H1 (cell line): ENCODE results near the gene CCDC14. TPM values are rescaled to one million over a fixed set of nuclear protein-coding genes. Genes with fewer than 3 reads are reported as not detected.

Source experiments
- CTCF ChIA-PET: fragments of 300-600 bp; sonication (Branson Sonifier 250); formaldehyde crosslinking; loops from one replicate; lab custom pipeline; 2021; ENCODE audit not compliant: partially characterized antibody; lab: Charles Lee
- POLR2A ChIA-PET: fragments of 300-600 bp; sonication (Branson Sonifier 250); formaldehyde crosslinking; loops from one replicate; lab custom pipeline; 2021; ENCODE audit warnings: inconsistent platforms; ENCODE audit not compliant: partially characterized antibody; lab: Charles Lee
- DNase-seq, 2 experiments: peaks; one replicate each; pipeline versions ENCODE4 v3.0.0 to v3.0.0-alpha.2; 2010 to 2022; ENCODE audit warnings: low spot score in 2 of 2, low read depth in 1 of 2, mixed read lengths in 1 of 2
- FAIRE-seq: peaks from 2 replicates; lab custom pipeline; 2011; peaks lifted over from hg19 to GRCh38; lab: Jason Lieb, UNC
- H2AFZ ChIP-seq: 2 replicates; pipeline ENCODE4 v1.8.1; 2012; ENCODE audit warnings: low read length, inconsistent platforms
- H2AK5ac ChIP-seq: 2 replicates; pipeline ENCODE4 v1.6.1; 2013; ENCODE audit warnings: low read depth, low read length
- H2BK120ac ChIP-seq: replicated peaks from 2 replicates; pipeline ENCODE3; 2013; ENCODE audit warnings: low read depth, low read length, inconsistent platforms
- H2BK12ac ChIP-seq: 2 replicates; pipeline ENCODE4 v1.6.1; 2013; ENCODE audit warnings: low read depth, low read length
- H2BK15ac ChIP-seq: 2 replicates; pipeline ENCODE4 v1.6.1; 2013; ENCODE audit warnings: low read length
- H2BK20ac ChIP-seq: 2 replicates; pipeline ENCODE4 v1.6.1; 2013; ENCODE audit warnings: low read length
- H2BK5ac ChIP-seq: 2 replicates; pipeline ENCODE4 v1.6.1; 2013; ENCODE audit warnings: low read depth, low read length
- H3K14ac ChIP-seq: 2 replicates; pipeline ENCODE4 v1.6.1; 2013; ENCODE audit warnings: inconsistent platforms; ENCODE audit not compliant: insufficient read length
- H3K18ac ChIP-seq: 2 replicates; pipeline ENCODE4 v1.6.1; 2013; ENCODE audit warnings: low read length; ENCODE audit errors: extremely low read depth
- H3K23ac ChIP-seq: 2 replicates; pipeline ENCODE4 v1.6.1; 2013; ENCODE audit warnings: inconsistent platforms; ENCODE audit not compliant: insufficient read length
- H3K23me2 ChIP-seq: 2 replicates; pipeline ENCODE4 v1.6.1; 2013; ENCODE audit warnings: low read depth, low read length
- H3K27ac ChIP-seq: 2 replicates; pipeline ENCODE4 v1.6.1; 2011; ENCODE audit warnings: low read depth, low read length, inconsistent platforms
- H3K27me3 ChIP-seq, 4 experiments: replicated peaks in 1 of 4; 1 replicate in 1 of 4; 2 replicates in 3 of 4; pipeline versions ENCODE4 v1.6.1 to v1.8.1; 2011 to 2013; ENCODE audit warnings: low read length in 3 of 4, mild to moderate bottlenecking in 3 of 4, inconsistent platforms in 2 of 4, mixed read lengths in 2 of 4, moderate library complexity in 1 of 4; ENCODE audit not compliant: control insufficient read depth in 3 of 4, insufficient read depth in 3 of 4; ENCODE audit errors: extremely low read depth in 1 of 4
- H3K36me3 ChIP-seq, 4 experiments: 2 replicates each; pipeline versions ENCODE4 v1.6.1 to v1.8.1; 2011 to 2013; ENCODE audit warnings: mild to moderate bottlenecking in 4 of 4, low read length in 3 of 4, moderate library complexity in 2 of 4, control low read depth in 1 of 4, inconsistent platforms in 1 of 4; ENCODE audit not compliant: insufficient read depth in 4 of 4, control insufficient read depth in 2 of 4
- H3K4ac ChIP-seq: replicated peaks from 2 replicates; pipeline ENCODE3; 2013; ENCODE audit warnings: low read length, low read depth, mixed read lengths, inconsistent platforms; ENCODE audit not compliant: insufficient read length
- H3K4me1 ChIP-seq, 4 experiments: replicated peaks in 1 of 4; 1 replicate in 1 of 4; 2 replicates in 3 of 4; pipeline versions ENCODE4 v1.6.1 to v1.8.1; 2011 to 2013; ENCODE audit warnings: low read length in 3 of 4, inconsistent platforms in 2 of 4, mixed read lengths in 1 of 4; ENCODE audit not compliant: insufficient read depth in 4 of 4, control insufficient read depth in 3 of 4
- H3K4me2 ChIP-seq, 2 experiments: 2 replicates each; pipeline versions ENCODE4 v1.6.1 to v1.8.1; 2011 to 2013; ENCODE audit warnings: low read depth in 2 of 2, low read length in 2 of 2, control low read depth in 1 of 2, inconsistent platforms in 1 of 2, mild to moderate bottlenecking in 1 of 2; ENCODE audit not compliant: insufficient read depth in 1 of 2
- H3K4me3 ChIP-seq, 4 experiments: fragments of 200-600, 300-600 bp in 1 of 4; sonication (generic), shearing (Covaris generic), sonication (Bioruptor Twin) in 1 of 4; 2 replicates each; pipeline versions ENCODE4 v1.5.1 to v1.8.1; 2011 to 2016; ENCODE audit warnings: low read length in 4 of 4, low read depth in 3 of 4, control low read depth in 2 of 4, inconsistent platforms in 2 of 4, mild to moderate bottlenecking in 2 of 4, mixed read lengths in 1 of 4, moderate library complexity in 1 of 4; ENCODE audit not compliant: insufficient read depth in 2 of 4; ENCODE audit errors: extremely low read depth in 1 of 4
- H3K56ac ChIP-seq: replicated peaks from 2 replicates; pipeline ENCODE3; 2013; ENCODE audit warnings: low read depth, mild to moderate bottlenecking, mixed read lengths, low read length, inconsistent platforms; ENCODE audit not compliant: insufficient read length
- H3K79me1 ChIP-seq: 2 replicates; pipeline ENCODE4 v1.6.1; 2013; ENCODE audit warnings: low read depth, low read length, control low read depth
- H3K79me2 ChIP-seq, 2 experiments: 2 replicates each; pipeline versions ENCODE4 v1.6.1 to v1.8.1; 2012 to 2013; ENCODE audit warnings: low read length in 2 of 2, mild to moderate bottlenecking in 2 of 2, inconsistent platforms in 1 of 2; ENCODE audit not compliant: insufficient read depth in 2 of 2, control insufficient read depth in 1 of 2
- H3K9ac ChIP-seq, 4 experiments: replicated peaks in 1 of 4; 1 replicate in 1 of 4; 2 replicates in 3 of 4; pipeline versions ENCODE4 v1.6.1 to v1.8.1; 2011 to 2013; ENCODE audit warnings: low read depth in 3 of 4, low read length in 3 of 4, control low read depth in 2 of 4, mild to moderate bottlenecking in 2 of 4, moderate library complexity in 2 of 4, inconsistent platforms in 1 of 4; ENCODE audit errors: extremely low read depth in 1 of 4
- H3K9me3 ChIP-seq, 2 experiments: 2 replicates each; pipeline versions ENCODE4 v1.6.1 to v1.8.1; 2012 to 2013; ENCODE audit warnings: mild to moderate bottlenecking in 2 of 2, moderate library complexity in 2 of 2, control low read depth in 1 of 2, inconsistent platforms in 1 of 2, low read depth in 1 of 2, low read length in 1 of 2, mixed read lengths in 1 of 2; ENCODE audit not compliant: insufficient read depth in 2 of 2
- H4K20me1 ChIP-seq, 2 experiments: replicated peaks in 1 of 2; 2 replicates each; pipeline versions ENCODE3 to v1.8.1; 2011 to 2013; ENCODE audit warnings: inconsistent platforms in 2 of 2, low read length in 2 of 2, mild to moderate bottlenecking in 1 of 2; ENCODE audit not compliant: insufficient read depth in 2 of 2, control insufficient read depth in 1 of 2
- H4K5ac ChIP-seq: 2 replicates; pipeline ENCODE4 v1.6.1; 2013; ENCODE audit warnings: low read length, low read depth, mixed read lengths, inconsistent platforms; ENCODE audit not compliant: insufficient read length
- H4K8ac ChIP-seq: 2 replicates; pipeline ENCODE4 v1.8.0; 2013; ENCODE audit warnings: mild to moderate bottlenecking, moderate library complexity, low read length, inconsistent platforms; ENCODE audit not compliant: insufficient read depth; ENCODE audit errors: extremely low read depth
- H4K91ac ChIP-seq: replicated peaks from 2 replicates; pipeline ENCODE3; 2013; ENCODE audit warnings: low read length, mixed read lengths, inconsistent platforms; ENCODE audit not compliant: insufficient read length
- ASH2L ChIP-seq: fragments of 200-600, 300-600 bp; sonication (generic); IDR thresholded peaks from one replicate; pipeline ENCODE4 v1.7.1; 2017; ENCODE audit warnings: low read length
- BRCA1 ChIP-seq: IDR thresholded peaks from 2 replicates; pipeline ENCODE4 v1.6.1; 2012; ENCODE audit warnings: low read depth, low read length, improper control_type of control experiment
- CBX5 ChIP-seq: fragments of 300-800, 300-1000 bp; sonication (generic); IDR thresholded peaks from 2 replicates; pipeline ENCODE4 v1.7.1; 2016; ENCODE audit warnings: antibody characterized with exemption, low read length, low read depth
- CHD1 ChIP-seq: IDR thresholded peaks from 2 replicates; pipeline ENCODE4 v1.6.1; 2012; ENCODE audit warnings: low read depth, low read length, improper control_type of control experiment
- CTBP2 ChIP-seq: IDR thresholded peaks from 2 replicates; pipeline ENCODE4 v1.7.0; 2011; ENCODE audit warnings: borderline replicate concordance, mild to moderate bottlenecking, moderate library complexity, mixed read lengths, low read length; ENCODE audit not compliant: insufficient read depth, insufficient read length
- FOSL1 ChIP-seq: IDR thresholded peaks from 2 replicates; pipeline ENCODE4 v1.6.1; 2011; ENCODE audit warnings: mild to moderate bottlenecking, low read depth, low read length, moderate library complexity; ENCODE audit not compliant: insufficient read depth
- GABPA ChIP-seq: IDR thresholded peaks from 2 replicates; pipeline ENCODE4 v1.6.1; 2011; ENCODE audit warnings: mild to moderate bottlenecking, low read length, moderate library complexity, borderline replicate concordance; ENCODE audit not compliant: insufficient read depth
- NANOG ChIP-seq: IDR thresholded peaks from 2 replicates; pipeline ENCODE4 v1.6.1; 2011; ENCODE audit warnings: low read length, low read depth, mild to moderate bottlenecking, inconsistent platforms; ENCODE audit not compliant: insufficient read depth, poor library complexity, severe bottlenecking
- PHF8 ChIP-seq: fragments of 200-600 bp; sonication (generic); conservative IDR thresholded peaks from 2 replicates; pipeline ENCODE4 v1.7.1; 2012; ENCODE audit warnings: low read depth, mild to moderate bottlenecking, inconsistent platforms, low read length, moderate library complexity
- POLR2AphosphoS5 ChIP-seq: IDR thresholded peaks from 2 replicates; pipeline ENCODE4 v1.6.1; 2011; ENCODE audit warnings: low read depth, low read length
- SIRT6 ChIP-seq: IDR thresholded peaks from one replicate; pipeline ENCODE4 v1.7.1; 2012; ENCODE audit warnings: low read length, inconsistent platforms
- SIX5 ChIP-seq: IDR thresholded peaks from 2 replicates; pipeline ENCODE4 v1.6.1; 2011; ENCODE audit warnings: mild to moderate bottlenecking, low read depth, low read length
- WGBS, 2 experiments: shearing (Covaris generic) in 1 of 2; methylation state at CpG; one replicate each; pipeline versions ENCODE4 v1.1.6 to v1.1.7; 2013 to 2015; ENCODE audit warnings: low lambda C conversion rate in 2 of 2, mixed read lengths in 2 of 2, inconsistent platforms in 1 of 2, low coverage in 1 of 2, missing lambda C conversion rate in 1 of 2; ENCODE audit not compliant: insufficient replicate concordance in 2 of 2, insufficient coverage in 1 of 2, insufficient read length in 1 of 2; ENCODE audit errors: extremely low coverage in 1 of 2, missing lambda C conversion rate in 1 of 2; 5-methylcytosine and 5-hydroxymethylcytosine counted together
- polyA plus RNA-seq, 7 experiments: library from polyadenylated mRNA; depleted of rRNA in 3 of 7; stranded (reverse) in 5 of 7; unstranded in 2 of 7; fragments of >200 nt in 5 of 7; fragments of 200-250 nt in 2 of 7; gene quantifications; 1 replicate in 5 of 7; 2 replicates in 1 of 7; 4 replicates in 1 of 7; pipeline versions ENCODE4 v1.2.1 to v1.2.3, GENCODE V29; 2011 to 2013; ENCODE audit warnings: missing spikeins in 2 of 7, mixed read lengths in 2 of 7
- total RNA-seq: library from RNA; stranded (reverse); fragmentation: NEBNext Ultra II Directional; extraction: Animal tissue kit (Norgen Biotek cat#: 25700); gene quantifications from 2 replicates; pipeline ENCODE4 v1.2.1, GENCODE V29; 2021
- TF ChIP-seq, protein P1 (sequence below): IDR thresholded peaks from 2 replicates; pipeline ENCODE4 v1.6.1; 2012; ENCODE audit warnings: low read length, inconsistent platforms

The CCDC14 gene
- total and polyA plus RNA-seq, 2 of the 8 experiments (the other 6 are each of a cell fraction or from before 2014, with no cell fraction given): 53.6 to 95.7 TPM

DNA sequence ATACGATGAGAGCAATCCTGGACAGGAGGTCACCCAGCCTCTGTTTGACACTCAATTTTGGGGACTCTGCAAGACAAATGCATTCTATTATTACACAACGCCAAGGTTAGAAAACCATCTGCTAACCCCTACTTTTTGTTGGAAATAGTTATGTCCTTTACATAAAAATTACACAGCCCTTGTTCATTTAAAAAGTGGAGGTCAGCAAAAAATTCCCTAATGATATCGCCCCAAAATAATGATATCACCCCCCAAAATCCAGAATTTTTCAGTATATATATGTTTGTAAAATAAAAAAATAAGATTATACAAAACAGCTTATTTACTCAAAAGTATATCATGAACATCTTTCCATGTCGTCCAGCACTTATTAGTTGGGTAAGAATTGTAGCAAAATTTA lies 19.5 kb upstream of the CCDC14 start:
- Histone ChIP-seq H2BK15ac (no peak overlapping the region), H3K27me3 (peaks cover 0 to 4% (median 0%) of the 10 kb centered on the region in 4 experiments; a peak in 3 of 7 replicates), H3K18ac (no peak overlapping the region), H2BK12ac (no peak overlapping the region), H3K79me1 (no peaks in the 10 kb centered on the region), H4K5ac (no peak overlapping the region), H3K4me2 (peak overlapping the region; percentile 40 to 90), H3K9ac (no peak overlapping the region; a peak in 2 of 7 replicates), H3K4me3 (peak overlapping the region in 1 of 4 experiments; percentile 56; a peak in 5 of 8 replicates), H3K14ac (no peak overlapping the region), H3K23ac (no peak overlapping the region), H3K56ac (no peak overlapping the region), H3K9me3 (no peaks in the 10 kb centered on the region), H4K91ac (no peak overlapping the region), H3K27ac (no peak overlapping the region), H2AFZ (peak overlapping the region; percentile 94), H3K23me2 (no peaks in the 10 kb centered on the region), H3K79me2 (no peaks in the 10 kb centered on the region), H3K4me1 (no peaks in the 10 kb centered on the region; a peak in 1 of 7 replicates), H3K36me3 (no peaks in the 10 kb centered on the region), H4K20me1 (no peaks in the 10 kb centered on the region), H2BK120ac (no peak overlapping the region), H3K4ac (no peak overlapping the region), H2BK20ac (no peak overlapping the region), H4K8ac (no peak overlapping the region), H2BK5ac (no peak overlapping the region), H2AK5ac (no peak overlapping the region)
- DNase-seq (no peak), FAIRE-seq (no peak)
- 91% methylated on average over 4 of the region's 4 CpGs; no CpG with 5 or more reads in 1 of the 2 experiments for WGBS, 2 experiments
- ChIA-PET CTCF (interaction anchor here (0.6 to 1.8 kb wide), 14 partner anchors 9 to 576 kb away, joined by 3 to 16 read pairs (median 3); no protein-coding TSS in a partner anchor), POLR2A (interaction anchor here (0.8 kb wide), 1 partner anchor 11 kb away, joined by 3 read pairs; no protein-coding TSS in a partner anchor)
- TF ChIP-seq POLR2AphosphoS5: no peak
- TF ChIP-seq SIRT6: no peak
- no peak for TF ChIP-seq FOSL1
- TF ChIP-seq GABPA: no peak
- TF ChIP-seq CBX5: no peak
- TF ChIP-seq CHD1: no peak
- TF ChIP-seq, protein P1, sequence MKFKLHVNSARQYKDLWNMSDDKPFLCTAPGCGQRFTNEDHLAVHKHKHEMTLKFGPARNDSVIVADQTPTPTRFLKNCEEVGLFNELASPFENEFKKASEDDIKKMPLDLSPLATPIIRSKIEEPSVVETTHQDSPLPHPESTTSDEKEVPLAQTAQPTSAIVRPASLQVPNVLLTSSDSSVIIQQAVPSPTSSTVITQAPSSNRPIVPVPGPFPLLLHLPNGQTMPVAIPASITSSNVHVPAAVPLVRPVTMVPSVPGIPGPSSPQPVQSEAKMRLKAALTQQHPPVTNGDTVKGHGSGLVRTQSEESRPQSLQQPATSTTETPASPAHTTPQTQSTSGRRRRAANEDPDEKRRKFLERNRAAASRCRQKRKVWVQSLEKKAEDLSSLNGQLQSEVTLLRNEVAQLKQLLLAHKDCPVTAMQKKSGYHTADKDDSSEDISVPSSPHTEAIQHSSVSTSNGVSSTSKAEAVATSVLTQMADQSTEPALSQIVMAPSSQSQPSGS: no peak
- no peak for TF ChIP-seq BRCA1
- no peak for TF ChIP-seq ASH2L
- no peak for TF ChIP-seq NANOG
- TF ChIP-seq SIX5: no peak
- TF ChIP-seq CTBP2: no peak
- TF ChIP-seq PHF8: no peak
